HFFc6 (cell line): Measurements from ENCODE around the gene TMEM151B. TPM values are rescaled to one million over a fixed set of nuclear protein-coding genes. Genes with fewer than 3 reads are reported as not detected.

Source experiments
- DNase-seq: peaks from one replicate; pipeline ENCODE4 v3.0.0-alpha.2; 2018
- H3K27ac Mint-ChIP-seq: 2 replicates; pipeline ENCODE4 v1.8.0; 2020; ENCODE audit warnings: mild to moderate bottlenecking, mixed read lengths
- H3K27me3 Mint-ChIP-seq: 2 replicates; pipeline ENCODE4 v1.8.0; 2021; ENCODE audit warnings: mild to moderate bottlenecking, moderate library complexity, mixed read lengths; ENCODE audit not compliant: insufficient read depth
- H3K36me3 Mint-ChIP-seq: 2 replicates; pipeline ENCODE4 v1.8.0; 2021; ENCODE audit warnings: low read depth, mixed read lengths
- H3K4me1 Mint-ChIP-seq: 2 replicates; pipeline ENCODE4 v1.8.0; 2020; ENCODE audit warnings: low read depth, mixed read lengths
- H3K4me3 Mint-ChIP-seq: 2 replicates; pipeline ENCODE4 v1.8.0; 2020; ENCODE audit warnings: mild to moderate bottlenecking, moderate library complexity, mixed read lengths
- H3K9me3 Mint-ChIP-seq: 2 replicates; pipeline ENCODE4 v1.8.0; 2020; ENCODE audit warnings: mild to moderate bottlenecking, mixed read lengths
- total RNA-seq, 6 experiments: library from RNA; stranded (reverse); fragmentation: NEBNext Ultra II Directional; extraction: Animal tissue kit (Norgen Biotek cat#: 25700); gene quantifications; 2 replicates in 1 of 6; 3 replicates in 5 of 6; pipeline ENCODE4 v1.2.3, GENCODE V29; 2021
- TF ChIP-seq, protein P1 (sequence below): fragments of 200-600 bp; sonication (generic); IDR thresholded peaks from 2 replicates; pipeline ENCODE4 v1.5.0; 2021; ENCODE audit warnings: antibody characterized with exemption, mild to moderate bottlenecking

TMEM151B gene
- total RNA-seq, 6 experiments from 2014 or later, result not detected

DNA sequence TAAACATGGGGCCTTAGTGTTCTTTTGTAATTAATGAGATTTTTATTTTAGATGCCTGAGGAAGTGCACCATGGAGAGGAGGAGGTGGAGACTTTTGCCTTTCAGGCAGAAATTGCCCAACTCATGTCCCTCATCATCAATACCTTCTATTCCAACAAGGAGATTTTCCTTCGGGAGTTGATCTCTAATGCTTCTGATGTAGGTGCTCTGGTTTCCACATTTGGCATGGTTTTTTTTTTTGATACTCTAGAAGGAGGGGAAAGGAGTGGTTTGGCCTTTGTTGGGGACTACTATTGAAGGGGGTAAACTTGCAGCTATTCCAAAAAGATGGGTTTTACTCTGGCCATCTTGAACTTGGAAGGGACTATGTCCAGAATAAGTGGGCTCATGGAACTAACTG is 21.7 kb upstream of the TMEM151B start:
- DNase-seq, result no peak
- Mint-ChIP-seq H3K4me3 (peak overlapping the region; percentile 98), H3K4me1 (peaks cover 60% of the 10 kb centered on the region), H3K27ac (peak overlapping the region; percentile 98), H3K9me3 (peaks cover 12% of the 10 kb centered on the region), H3K36me3 (peaks cover 69% of the 10 kb centered on the region), H3K27me3 (peaks cover 14% of the 10 kb centered on the region)
- TF ChIP-seq, protein P1, sequence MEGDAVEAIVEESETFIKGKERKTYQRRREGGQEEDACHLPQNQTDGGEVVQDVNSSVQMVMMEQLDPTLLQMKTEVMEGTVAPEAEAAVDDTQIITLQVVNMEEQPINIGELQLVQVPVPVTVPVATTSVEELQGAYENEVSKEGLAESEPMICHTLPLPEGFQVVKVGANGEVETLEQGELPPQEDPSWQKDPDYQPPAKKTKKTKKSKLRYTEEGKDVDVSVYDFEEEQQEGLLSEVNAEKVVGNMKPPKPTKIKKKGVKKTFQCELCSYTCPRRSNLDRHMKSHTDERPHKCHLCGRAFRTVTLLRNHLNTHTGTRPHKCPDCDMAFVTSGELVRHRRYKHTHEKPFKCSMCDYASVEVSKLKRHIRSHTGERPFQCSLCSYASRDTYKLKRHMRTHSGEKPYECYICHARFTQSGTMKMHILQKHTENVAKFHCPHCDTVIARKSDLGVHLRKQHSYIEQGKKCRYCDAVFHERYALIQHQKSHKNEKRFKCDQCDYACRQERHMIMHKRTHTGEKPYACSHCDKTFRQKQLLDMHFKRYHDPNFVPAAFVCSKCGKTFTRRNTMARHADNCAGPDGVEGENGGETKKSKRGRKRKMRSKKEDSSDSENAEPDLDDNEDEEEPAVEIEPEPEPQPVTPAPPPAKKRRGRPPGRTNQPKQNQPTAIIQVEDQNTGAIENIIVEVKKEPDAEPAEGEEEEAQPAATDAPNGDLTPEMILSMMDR, result no peak

DNA sequence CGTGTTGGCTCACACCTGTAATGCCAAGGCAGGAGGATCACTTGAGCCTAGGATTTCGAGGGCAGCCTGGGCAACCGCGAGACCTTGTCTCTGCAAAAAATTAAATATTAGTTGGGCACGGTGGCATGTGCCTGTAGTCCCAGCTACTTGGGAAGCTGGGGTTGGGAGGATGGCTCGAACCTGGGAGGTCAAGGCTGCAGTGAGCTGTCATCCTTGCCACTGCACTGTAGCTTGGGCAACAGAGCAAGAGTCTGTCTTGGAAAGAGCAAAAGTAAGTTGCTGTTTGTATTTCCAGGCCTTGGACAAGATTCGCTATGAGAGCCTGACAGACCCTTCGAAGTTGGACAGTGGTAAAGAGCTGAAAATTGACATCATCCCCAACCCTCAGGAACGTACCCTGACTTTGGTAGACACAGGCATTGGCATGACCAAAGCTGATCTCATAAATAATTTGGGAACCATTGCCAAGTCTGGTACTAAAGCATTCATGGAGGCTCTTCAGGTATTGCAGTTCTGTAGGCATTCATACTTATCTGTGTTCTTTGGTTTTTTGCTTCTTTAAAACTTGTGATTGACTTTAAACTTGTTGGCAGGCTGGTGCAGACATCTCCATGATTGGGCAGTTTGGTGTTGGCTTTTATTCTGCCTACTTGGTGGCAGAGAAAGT is 21.0 kb upstream of the TMEM151B start:
- peak overlapping the region; percentile 98 for H3K27ac Mint-ChIP-seq
- H3K36me3 Mint-ChIP-seq, result peaks cover 75% of the 10 kb centered on the region
- TF ChIP-seq, protein P1, result no peak
- no peak for DNase-seq
- H3K27me3 Mint-ChIP-seq, result peaks cover 14% of the 10 kb centered on the region
- peak overlapping the region; percentile 98 for H3K4me3 Mint-ChIP-seq
- H3K9me3 Mint-ChIP-seq, result peaks cover 12% of the 10 kb centered on the region
- H3K4me1 Mint-ChIP-seq, result peaks cover 66% of the 10 kb centered on the region

DNA sequence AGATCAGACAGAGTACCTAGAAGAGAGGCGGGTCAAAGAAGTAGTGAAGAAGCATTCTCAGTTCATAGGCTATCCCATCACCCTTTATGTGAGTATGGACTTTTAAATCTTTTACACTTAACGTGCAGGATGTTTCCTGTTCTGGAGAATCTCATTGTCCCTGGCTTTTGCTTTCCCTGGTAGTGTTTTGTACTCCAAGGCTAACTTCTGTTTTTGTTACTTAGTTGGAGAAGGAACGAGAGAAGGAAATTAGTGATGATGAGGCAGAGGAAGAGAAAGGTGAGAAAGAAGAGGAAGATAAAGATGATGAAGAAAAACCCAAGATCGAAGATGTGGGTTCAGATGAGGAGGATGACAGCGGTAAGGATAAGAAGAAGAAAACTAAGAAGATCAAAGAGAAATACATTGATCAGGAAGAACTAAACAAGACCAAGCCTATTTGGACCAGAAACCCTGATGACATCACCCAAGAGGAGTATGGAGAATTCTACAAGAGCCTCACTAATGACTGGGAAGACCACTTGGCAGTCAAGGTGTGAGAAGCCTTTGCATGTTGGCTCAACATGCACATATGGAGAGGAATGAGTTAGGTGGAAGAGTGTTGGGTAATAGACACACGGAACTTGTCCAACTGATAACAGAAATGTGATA is 20.1 kb upstream of the TMEM151B start:
- TF ChIP-seq, protein P1, result no peak
- peaks cover 21% of the 10 kb centered on the region for H3K27me3 Mint-ChIP-seq
- H3K27ac Mint-ChIP-seq, result peak overlapping the region; percentile 98
- H3K4me3 Mint-ChIP-seq, result peak overlapping the region; percentile 98
- DNase-seq, result no peak
- peaks cover 75% of the 10 kb centered on the region for H3K4me1 Mint-ChIP-seq
- peaks cover 84% of the 10 kb centered on the region for H3K36me3 Mint-ChIP-seq
- H3K9me3 Mint-ChIP-seq, result peaks cover 12% of the 10 kb centered on the region

DNA sequence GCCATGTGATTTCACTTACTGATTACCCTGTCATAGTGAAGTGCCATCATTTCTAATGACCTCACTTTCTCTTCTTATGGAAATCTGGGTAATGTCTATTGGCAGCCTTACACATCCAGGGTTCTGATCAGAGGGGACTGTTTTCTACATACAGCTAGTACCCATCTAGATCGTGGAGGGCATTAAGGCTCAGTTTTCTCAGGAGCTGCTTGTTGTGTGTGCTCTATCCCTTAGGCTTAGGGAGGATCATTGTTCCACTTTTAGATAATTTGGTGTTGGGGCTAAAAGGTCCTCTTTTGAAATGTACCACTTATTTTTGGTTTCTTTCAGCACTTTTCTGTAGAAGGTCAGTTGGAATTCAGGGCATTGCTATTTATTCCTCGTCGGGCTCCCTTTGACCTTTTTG is 19.5 kb upstream of the TMEM151B start:
- Mint-ChIP-seq H3K4me3 (peak overlapping the region; percentile 98; the same call in 1 of the 2 replicates), H3K27ac (peak overlapping the region; percentile 98), H3K4me1 (peaks cover 75% of the 10 kb centered on the region), H3K36me3 (peaks cover 89% of the 10 kb centered on the region), H3K27me3 (peaks cover 25% of the 10 kb centered on the region), H3K9me3 (peaks cover 12% of the 10 kb centered on the region)
- TF ChIP-seq, protein P1, result no peak
- no peak for DNase-seq

DNA sequence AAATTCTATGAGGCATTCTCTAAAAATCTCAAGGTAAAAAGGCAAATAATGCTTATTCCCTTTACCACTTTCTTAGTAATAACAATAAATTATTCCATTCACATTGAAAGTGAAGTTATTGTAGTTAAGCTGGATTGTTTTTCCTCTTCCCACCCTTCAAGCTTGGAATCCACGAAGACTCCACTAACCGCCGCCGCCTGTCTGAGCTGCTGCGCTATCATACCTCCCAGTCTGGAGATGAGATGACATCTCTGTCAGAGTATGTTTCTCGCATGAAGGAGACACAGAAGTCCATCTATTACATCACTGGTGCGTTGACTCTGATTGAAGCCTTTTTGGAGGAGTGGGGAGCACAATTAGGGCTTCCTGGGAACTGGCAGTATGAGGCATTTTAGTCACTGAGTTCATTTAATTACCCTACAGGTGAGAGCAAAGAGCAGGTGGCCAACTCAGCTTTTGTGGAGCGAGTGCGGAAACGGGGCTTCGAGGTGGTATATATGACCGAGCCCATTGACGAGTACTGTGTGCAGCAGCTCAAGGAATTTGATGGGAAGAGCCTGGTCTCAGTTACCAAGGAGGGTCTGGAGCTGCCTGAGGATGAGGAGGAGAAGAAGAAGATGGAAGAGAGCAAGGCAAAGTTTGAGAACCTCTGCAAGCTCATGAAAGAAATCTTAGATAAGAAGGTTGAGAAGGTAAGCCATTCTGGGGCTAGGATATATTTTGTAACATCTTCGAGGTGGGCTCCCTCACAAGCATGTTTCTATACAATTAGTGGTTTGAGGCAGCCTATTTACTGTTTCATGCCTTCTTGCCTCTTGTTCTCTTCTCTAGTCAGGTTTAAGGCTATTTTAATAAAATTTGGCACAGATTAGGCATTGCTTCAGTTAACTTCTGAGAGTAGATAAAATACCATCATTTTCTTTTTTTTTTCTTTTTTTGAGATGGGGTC is 18.4 kb upstream of the TMEM151B start:
- Mint-ChIP-seq H3K27me3 (peaks cover 33% of the 10 kb centered on the region), H3K9me3 (peaks cover 11% of the 10 kb centered on the region), H3K27ac (peak overlapping the region; percentile 98), H3K36me3 (peaks cover 95% of the 10 kb centered on the region), H3K4me3 (no peak overlapping the region; the same call in 1 of the 2 replicates), H3K4me1 (peaks cover 84% of the 10 kb centered on the region)
- no peak for DNase-seq
- TF ChIP-seq, protein P1, result no peak
